Brain microvascular endothelial cell (primary cell): ENCODE measurements around the gene FXYD3.

ENCODE experiments used
- DNase-seq: peaks from one replicate; pipeline ENCODE4 v3.0.0-alpha.2; 2020
- H3K27ac ChIP-seq: fragments of 250-450 bp; sonication (Bioruptor Pico); 2 replicates; pipeline ENCODE4 v1.5.1; 2020; ENCODE audit warnings: mild to moderate bottlenecking, moderate library complexity
- H3K27me3 ChIP-seq: fragments of 250-450 bp; sonication (Bioruptor Pico); replicated peaks from 2 replicates; pipeline ENCODE4 v1.5.1; 2020; ENCODE audit warnings: mild to moderate bottlenecking
- H3K36me3 ChIP-seq: fragments of 250-450 bp; sonication (Bioruptor Pico); replicated peaks from 2 replicates; pipeline ENCODE4 v1.5.1; 2020; ENCODE audit warnings: mild to moderate bottlenecking
- H3K4me3 ChIP-seq: 2 replicates; pipeline ENCODE4 v1.5.1; 2011; ENCODE audit warnings: low read depth, mild to moderate bottlenecking, control low read depth, low read length, moderate library complexity
- in situ Hi-C: cut with HindIII; loops from 2 replicates; pipeline ENCODE4 v1.10.0; 2017; ENCODE audit warnings: low sequenced_read_pairs, low pct_ligation_motif_present
- TF ChIP-seq, protein P1 (sequence below): IDR thresholded peaks from 2 replicates; pipeline ENCODE4 v1.5.1; 2011; ENCODE audit warnings: low read depth, mild to moderate bottlenecking, moderate library complexity, low read length, control low read depth, inconsistent platforms; ENCODE audit errors: missing control alignments

The FXYD3 gene

DNA sequence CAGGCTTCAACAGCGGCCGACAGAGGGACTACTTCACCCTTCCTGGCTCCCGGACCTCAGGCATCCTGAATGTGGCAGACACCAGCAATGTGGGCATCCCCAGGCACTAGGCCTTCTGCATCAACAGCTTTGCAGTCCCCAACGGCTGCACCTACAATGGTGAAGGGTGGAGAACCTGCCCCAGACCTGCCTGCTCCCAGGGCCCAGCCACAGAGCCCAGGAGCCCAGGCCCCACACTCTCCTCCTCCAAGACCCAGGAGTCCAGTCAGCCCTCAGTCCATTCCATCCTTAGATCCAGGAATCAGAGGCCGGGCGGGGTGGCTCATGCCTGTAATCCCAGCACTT is 39.6 kb upstream of the FXYD3 start:
- Histone ChIP-seq H3K27ac (no peak overlapping the region), H3K36me3 (no peaks in the 10 kb centered on the region), H3K27me3 (no peaks in the 10 kb centered on the region), H3K4me3 (no peak overlapping the region)
- in situ Hi-C loops = no loop called here
- TF ChIP-seq, protein P1, sequence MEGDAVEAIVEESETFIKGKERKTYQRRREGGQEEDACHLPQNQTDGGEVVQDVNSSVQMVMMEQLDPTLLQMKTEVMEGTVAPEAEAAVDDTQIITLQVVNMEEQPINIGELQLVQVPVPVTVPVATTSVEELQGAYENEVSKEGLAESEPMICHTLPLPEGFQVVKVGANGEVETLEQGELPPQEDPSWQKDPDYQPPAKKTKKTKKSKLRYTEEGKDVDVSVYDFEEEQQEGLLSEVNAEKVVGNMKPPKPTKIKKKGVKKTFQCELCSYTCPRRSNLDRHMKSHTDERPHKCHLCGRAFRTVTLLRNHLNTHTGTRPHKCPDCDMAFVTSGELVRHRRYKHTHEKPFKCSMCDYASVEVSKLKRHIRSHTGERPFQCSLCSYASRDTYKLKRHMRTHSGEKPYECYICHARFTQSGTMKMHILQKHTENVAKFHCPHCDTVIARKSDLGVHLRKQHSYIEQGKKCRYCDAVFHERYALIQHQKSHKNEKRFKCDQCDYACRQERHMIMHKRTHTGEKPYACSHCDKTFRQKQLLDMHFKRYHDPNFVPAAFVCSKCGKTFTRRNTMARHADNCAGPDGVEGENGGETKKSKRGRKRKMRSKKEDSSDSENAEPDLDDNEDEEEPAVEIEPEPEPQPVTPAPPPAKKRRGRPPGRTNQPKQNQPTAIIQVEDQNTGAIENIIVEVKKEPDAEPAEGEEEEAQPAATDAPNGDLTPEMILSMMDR = no peak
- no peak for DNase-seq

DNA sequence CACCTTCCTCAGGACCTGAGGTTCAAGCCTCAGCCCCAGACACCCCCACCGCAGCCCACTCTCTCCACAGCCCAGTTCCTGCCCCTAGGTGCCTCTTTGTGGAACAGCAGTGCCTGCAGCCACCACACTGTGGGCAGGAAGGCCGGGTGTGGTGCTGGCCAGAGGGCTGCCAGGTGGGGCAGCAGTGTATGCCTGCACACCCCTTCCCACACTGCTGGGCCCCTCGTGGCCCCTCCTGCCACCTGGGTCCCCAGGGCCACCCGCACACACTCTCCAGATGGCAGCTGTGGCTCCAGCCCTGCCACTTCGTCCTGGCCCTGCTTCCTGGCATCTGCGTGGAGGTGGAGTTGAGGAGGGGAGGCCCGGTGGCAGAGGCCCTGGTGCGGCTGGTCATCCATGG is 39.0 kb upstream of the FXYD3 start:
- no peak overlapping the region for H3K4me3 ChIP-seq
- in situ Hi-C loops = no loop called here
- DNase-seq = no peak

DNA sequence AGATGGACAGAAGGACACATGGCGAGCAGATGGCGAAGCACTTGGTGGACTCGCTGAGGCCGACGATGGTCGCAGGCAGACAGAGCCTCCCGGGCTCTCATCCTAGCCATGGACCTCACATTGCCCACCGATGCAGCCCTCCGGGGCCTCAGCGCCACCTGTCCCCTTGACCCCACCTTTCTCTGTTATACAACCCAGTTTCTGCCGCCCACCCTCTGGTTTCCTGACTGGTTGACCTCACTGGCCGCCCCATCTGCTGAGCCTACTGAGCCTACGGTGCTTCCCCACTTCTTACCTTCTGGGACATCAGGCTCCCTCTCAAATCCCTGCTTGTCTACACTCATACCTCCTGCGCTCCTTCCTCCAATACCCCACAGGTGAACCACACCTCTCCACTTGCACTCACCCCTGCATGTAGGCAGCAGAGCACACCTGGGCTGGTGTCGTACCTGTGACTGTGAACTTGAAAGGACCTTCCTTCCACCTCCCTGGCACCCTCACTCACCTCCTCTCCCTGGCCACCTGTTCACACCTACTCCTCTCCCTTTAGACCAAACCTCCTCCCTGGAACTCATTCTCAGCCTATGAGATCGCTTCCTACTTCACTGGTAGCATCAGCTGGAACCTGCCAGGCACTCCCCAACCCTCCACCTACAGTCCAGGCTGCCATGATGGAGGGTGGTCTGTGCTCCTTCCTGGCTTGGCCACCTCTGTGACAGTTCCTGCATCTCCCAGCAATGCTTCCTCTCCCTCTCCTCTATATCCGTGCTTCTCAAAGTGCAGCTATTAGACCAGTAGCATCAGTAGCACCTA is 38.0 kb upstream of the FXYD3 start:
- H3K27me3 ChIP-seq = no peaks in the 10 kb centered on the region
- TF ChIP-seq, protein P1 = no peak
- no peak overlapping the region for H3K27ac ChIP-seq
- in situ Hi-C loops = no loop called here
- DNase-seq = no peak
- H3K4me3 ChIP-seq = no peak overlapping the region
- H3K36me3 ChIP-seq = no peaks in the 10 kb centered on the region

More for the DNA sequence above, 39.0 kb upstream of the FXYD3 start:
- Histone ChIP-seq H3K36me3 (no peaks in the 10 kb centered on the region), H3K27ac (no peak overlapping the region), H3K27me3 (no peaks in the 10 kb centered on the region)
- TF ChIP-seq, protein P1 = no peak

DNA sequence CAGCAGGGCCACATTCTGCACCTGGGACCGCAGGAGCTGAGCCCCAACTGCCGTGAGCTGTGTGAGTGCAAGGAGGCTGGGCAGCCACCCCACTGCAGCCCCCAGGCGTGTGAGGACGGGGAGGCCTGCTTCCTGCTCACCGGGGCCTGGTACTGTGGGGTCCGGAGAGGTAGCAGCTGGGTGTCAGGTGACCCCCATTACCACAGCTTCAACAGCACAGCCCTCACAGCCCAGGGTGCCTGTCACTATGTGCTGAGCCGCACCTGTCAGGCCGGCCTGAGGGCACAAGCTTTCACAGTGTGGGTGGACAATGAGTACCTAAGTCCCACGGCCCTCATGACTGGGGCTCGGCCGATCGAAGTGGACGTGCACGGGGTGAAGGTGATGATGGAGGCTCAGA is 35.8 kb upstream of the FXYD3 start:
- in situ Hi-C loops = no loop called here
- no peak for DNase-seq
- H3K27ac ChIP-seq = no peak overlapping the region
- no peaks in the 10 kb centered on the region for H3K36me3 ChIP-seq
- H3K27me3 ChIP-seq = no peaks in the 10 kb centered on the region
- no peak overlapping the region for H3K4me3 ChIP-seq
- TF ChIP-seq, protein P1 = no peak

DNA sequence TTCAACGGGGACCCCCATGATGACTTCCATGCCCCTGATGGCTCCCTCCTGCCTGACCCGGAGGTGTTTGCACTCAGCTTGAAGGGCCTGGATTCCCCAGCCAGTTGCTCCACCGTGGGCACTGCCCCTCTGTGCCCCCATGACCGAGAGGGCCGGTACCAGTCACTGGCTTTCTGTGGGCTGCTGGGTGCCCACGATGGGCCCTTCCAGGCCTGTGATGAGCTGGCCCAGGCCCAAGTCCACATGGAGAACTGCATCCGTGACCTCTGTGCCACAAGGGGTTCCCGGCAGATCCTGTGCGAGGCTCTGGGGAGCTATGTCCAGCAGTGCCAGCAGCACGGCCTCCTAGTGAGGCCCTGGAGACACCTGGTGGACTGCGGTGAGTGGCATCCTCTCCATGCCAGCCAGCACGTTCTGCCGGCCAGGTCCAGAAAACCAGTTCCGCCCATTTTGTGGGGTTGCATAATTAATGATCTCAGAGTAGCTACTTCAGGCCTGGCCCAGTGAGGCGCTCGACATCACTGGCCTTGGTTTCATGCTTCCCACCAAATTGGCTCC is 34.9 kb upstream of the FXYD3 start:
- H3K4me3 ChIP-seq = no peak overlapping the region
- no peaks in the 10 kb centered on the region for H3K27me3 ChIP-seq
- H3K36me3 ChIP-seq = no peaks in the 10 kb centered on the region
- TF ChIP-seq, protein P1 = no peak
- no peak overlapping the region for H3K27ac ChIP-seq
- DNase-seq = no peak
- in situ Hi-C loops = no loop called here
